Measurements from ENCODE around the gene WDCP. TPM values are rescaled to one million over a fixed set of nuclear protein-coding genes. Genes with fewer than 3 reads are reported as not detected.

WDCP gene
- total RNA-seq, 6 experiments from 2014 or later: 4.3 to 8.7 (median 5.5) TPM

- peak; percentile 48 for TF ChIP-seq POLR2A (IDR thresholded peaks at IDR 0.05)
- TF ChIP-seq CTCF (IDR thresholded peaks at IDR 0.05): no peak
- 0% methylated on average over 5 of the region's 52 CpGs for WGBS (ENCODE audit: insufficient coverage, low coverage, low lambda C conversion rate, missing lambda C conversion rate)
- peaks cover 0 to 29% (median 6%) of the 10 kb centered on the region in 4 donors for H3K4me1 ChIP-seq
Measured at GRCh38 chr2:24049485-24050021, 2.4 kb upstream of the WDCP start, which contains the start of gene FKBP1B. Gene FKBP1B, plus strand, starts transcription at chr2:24049741. Its CDS starts 109 bp downstream, at chr2:24049850.

DNA sequence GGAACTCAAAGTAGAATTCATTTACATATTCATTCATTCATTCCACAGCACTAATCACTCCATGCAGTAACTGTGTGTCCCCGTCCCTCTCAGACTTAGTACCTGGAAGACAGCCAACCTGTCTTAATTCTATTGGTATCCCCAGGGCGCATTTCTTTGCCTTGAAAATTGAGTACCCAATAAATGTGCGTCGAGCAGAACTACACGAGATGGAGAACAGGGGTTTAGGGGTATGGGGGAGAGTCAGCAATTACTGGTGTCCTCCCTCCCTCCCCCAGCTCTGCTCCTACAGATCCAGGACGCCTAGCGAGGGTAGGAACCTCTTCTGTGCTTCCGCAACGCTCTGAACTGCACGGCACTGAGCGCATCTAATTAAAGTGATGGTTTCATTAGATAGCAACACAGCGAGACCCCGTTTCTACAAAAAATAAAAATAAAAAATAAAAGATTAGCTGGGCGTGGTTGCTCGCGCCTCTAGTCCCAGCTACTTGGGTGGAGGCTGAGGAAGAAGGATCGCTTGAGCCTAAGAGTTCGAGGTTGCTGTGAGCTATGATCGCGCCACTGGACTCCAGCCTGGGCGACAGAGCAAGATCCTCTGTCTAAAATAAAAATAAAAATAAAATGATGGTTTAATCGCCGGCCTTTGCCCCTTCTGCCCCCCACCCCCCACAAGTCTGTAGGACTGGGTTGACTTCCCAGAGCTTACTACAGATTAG, 1.7 kb upstream of the WDCP start:
- H3K4me3 ChIP-seq: peak overlapping the region; percentile 55 to 66 (median 61)
- 23% methylated on average over 23 of the region's 23 CpGs for WGBS (ENCODE audit: insufficient coverage, low coverage, low lambda C conversion rate, missing lambda C conversion rate)

More at GRCh38 chr2:24049485-24050021, 2.4 kb upstream of the WDCP start, which contains the start of gene FKBP1B:
- intact Hi-C loops (cut with DNase I): no loop called here
- Histone ChIP-seq H3K27ac (peak within 1 kb of the TSS in 1 of 3 donors; percentile 13), H3K9me3 (no peaks in the 10 kb centered on the region), H3K27me3 (no peaks in the 10 kb centered on the region), H3K4me3 (peak within 1 kb of the TSS; percentile 55 to 66 (median 61)), H3K36me3 (no peaks in the 10 kb centered on the region)
- ATAC-seq: peak; percentile 7 to 45 (median 30)
- peak; percentile 52 to 72 (median 62) for DNase-seq

GRCh38 chr2:24047703-24048033, 477 bp upstream of the WDCP start:
- no peak for ATAC-seq
- Histone ChIP-seq H3K27me3 (no peaks in the 10 kb centered on the region), H3K4me3 (peak overlapping the region in 1 of 3 donors; percentile 70), H3K36me3 (no peaks in the 10 kb centered on the region), H3K4me1 (peaks cover 0 to 25% (median 6%) of the 10 kb centered on the region in 4 donors), H3K27ac (no peak overlapping the region), H3K9me3 (no peaks in the 10 kb centered on the region)
- TF ChIP-seq CTCF (IDR thresholded peaks at IDR 0.05) (no peak), POLR2A (IDR thresholded peaks at IDR 0.05) (no peak)
- intact Hi-C loops (cut with DNase I): no loop called here
- no peak for DNase-seq
- WGBS (ENCODE audit: insufficient coverage, low coverage, low lambda C conversion rate, missing lambda C conversion rate): 36% methylated on average over 8 of the region's 8 CpGs

More for the DNA sequence above, 1.7 kb upstream of the WDCP start:
- H3K27me3 ChIP-seq: no peaks in the 10 kb centered on the region
- no peak for TF ChIP-seq POLR2A (IDR thresholded peaks at IDR 0.05)
- TF ChIP-seq CTCF (IDR thresholded peaks at IDR 0.05): no peak
- no peaks in the 10 kb centered on the region for H3K36me3 ChIP-seq
- ATAC-seq (no peak), DNase-seq (no peak)
- H3K4me1 ChIP-seq: peaks cover 0 to 29% (median 6%) of the 10 kb centered on the region in 4 donors
- H3K9me3 ChIP-seq: no peaks in the 10 kb centered on the region
- intact Hi-C loops (cut with DNase I): no loop called here
- no peak overlapping the region for H3K27ac ChIP-seq

GRCh38 chr2:24046599-24046929, 627 bp downstream of the WDCP start:
- Histone ChIP-seq H3K4me3 (peak overlapping the region; percentile 60 to 80 (median 70)), H3K27ac (peak overlapping the region in 1 of 3 donors; percentile 4), H3K36me3 (no peaks in the 10 kb centered on the region), H3K27me3 (no peaks in the 10 kb centered on the region), H3K9me3 (no peaks in the 10 kb centered on the region), H3K4me1 (peaks cover 0 to 19% (median 6%) of the 10 kb centered on the region in 4 donors)
- no peak for DNase-seq
- ATAC-seq: no peak
- no peak for TF ChIP-seq POLR2A (IDR thresholded peaks at IDR 0.05)
- no peak for TF ChIP-seq CTCF (IDR thresholded peaks at IDR 0.05)
- intact Hi-C loops (cut with DNase I): no loop called here
- 2% methylated on average over 2 of the region's 2 CpGs for WGBS (ENCODE audit: insufficient coverage, low coverage, low lambda C conversion rate, missing lambda C conversion rate)

Measured in right lobe of liver (tissue), 6 donors.